HG03066 (cell line): ENCODE data around the gene TMEM116.

Experiments used
- ATAC-seq: cut with Tn5 transposase; IDR thresholded peaks from one replicate; pipeline ENCODE4 v1.9.1; 2021; ENCODE audit warnings: low read depth; ENCODE audit not compliant: unreplicated experiment

The TMEM116 gene

DNA sequence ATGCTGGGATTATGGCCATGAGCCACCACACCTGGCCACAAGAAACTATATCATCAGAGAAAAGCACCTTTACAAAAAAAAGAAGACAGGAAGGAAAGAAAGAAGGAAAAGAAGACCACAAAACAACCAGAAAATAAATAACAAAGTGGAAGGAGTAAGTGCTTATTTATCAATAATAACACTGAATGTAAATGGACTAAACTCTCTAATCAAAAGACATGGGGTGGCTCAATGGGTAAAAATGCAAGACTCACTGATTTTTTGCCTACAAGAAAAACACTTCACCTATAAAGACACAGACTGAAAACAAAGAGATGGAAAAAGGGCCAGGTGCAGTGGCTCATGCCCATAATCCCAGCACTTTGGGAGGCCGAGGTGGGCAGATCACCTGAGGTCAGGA lies 105.2 kb downstream of the TMEM116 start:
- ATAC-seq = no peak

DNA sequence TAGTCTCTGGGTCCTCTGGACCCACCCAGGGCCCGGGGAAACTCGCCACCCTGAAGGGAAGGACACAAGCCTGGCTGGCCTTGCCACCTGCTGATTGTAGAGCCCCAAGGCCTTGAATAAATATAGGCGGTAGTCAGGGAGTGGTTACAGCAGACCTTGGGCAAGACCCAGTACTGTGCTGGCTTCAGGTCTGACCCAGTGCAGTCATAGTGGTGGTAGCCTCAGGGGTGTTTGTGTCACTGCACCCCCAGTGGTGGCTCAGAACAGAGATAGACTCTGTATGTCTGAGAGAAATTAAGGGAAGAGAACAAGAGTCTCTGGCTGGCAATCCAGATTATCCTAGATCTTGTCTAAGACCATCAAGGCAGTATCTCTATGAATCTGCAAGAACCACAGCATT lies 107.5 kb downstream of the TMEM116 start:
- no peak for ATAC-seq

DNA sequence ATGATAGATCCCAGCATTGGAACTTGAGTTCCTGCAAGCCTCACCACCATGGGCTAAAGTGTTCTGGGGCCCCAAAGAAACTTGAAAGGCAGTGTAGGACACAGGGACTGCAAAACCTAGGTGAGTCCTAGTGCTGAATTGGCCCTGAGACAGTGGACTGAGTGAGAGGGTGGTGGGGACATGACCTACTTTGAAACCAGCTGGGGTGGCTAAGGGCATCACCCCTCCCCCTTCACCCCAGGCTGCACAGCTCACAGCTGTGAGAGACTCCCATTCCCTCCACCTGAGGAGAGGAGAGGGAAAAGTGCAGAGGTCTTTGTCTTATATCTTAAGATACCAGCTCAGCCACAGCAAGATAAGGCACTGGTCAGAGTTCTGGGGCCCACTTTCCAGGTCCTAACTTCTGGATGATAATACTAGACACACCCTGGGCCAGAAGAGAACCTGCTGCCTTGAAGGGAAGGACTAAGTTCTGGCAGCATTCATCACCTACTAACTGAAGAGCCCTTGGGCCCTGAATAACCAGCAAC lies 108.5 kb downstream of the TMEM116 start:
- no peak for ATAC-seq

DNA sequence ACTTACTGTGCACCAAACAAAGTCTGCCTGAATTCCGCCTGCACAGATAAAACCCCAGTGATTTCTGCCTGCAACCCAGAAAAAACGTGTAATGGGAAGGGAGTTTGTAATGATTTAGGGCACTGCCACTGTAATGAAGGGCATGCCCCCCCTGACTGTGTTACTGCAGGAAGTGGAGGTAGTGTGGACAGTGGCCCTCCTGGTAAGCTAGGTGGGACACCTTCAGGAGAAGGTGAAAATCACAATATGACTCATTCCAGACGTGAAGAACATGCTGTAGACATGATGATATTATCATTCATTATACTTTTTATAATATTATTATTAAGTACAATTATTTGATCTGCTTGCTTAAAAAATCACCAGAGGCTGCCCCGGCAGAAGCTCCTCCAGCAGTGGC lies 111.8 kb downstream of the TMEM116 start:
- no peak for ATAC-seq

DNA sequence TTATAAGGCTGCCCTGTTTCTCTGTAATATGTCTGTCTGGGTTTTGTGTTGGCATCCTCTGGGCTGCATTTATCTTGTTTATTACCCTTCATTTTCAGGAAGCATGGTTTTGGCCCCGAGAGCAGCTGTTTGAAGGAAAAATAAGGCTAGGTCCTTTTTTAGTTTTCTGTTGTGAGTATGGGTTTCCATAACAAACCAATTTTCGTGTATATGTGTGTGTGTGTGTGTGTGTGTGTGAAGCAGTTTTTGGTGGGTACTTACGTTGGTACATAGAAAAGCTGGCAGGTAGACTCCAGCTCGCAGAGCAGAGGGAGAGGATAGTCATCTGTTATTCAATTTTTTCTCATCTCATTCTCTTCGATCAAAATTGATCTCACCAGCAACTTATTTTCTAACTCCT lies 118.4 kb downstream of the TMEM116 start:
- ATAC-seq = no peak

DNA sequence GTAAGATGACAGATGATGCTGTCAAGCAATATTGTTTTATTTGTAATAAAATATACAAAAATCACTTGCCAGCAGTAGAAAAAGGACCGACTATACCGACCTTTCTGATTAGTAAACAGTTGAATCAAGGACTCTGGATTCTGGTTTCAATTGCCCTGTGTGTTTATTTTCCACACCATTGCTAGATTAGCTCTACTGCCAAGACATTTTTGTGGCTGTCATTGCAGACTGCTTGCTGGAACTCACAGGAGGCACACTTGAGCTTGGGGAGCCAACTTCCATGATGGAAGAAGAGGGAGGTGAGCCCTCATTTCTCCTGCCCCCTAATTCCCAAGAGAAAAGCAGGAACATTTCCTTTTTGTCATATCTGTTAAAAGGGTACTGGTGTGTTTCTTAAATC lies 119.7 kb downstream of the TMEM116 start:
- no peak for ATAC-seq

DNA sequence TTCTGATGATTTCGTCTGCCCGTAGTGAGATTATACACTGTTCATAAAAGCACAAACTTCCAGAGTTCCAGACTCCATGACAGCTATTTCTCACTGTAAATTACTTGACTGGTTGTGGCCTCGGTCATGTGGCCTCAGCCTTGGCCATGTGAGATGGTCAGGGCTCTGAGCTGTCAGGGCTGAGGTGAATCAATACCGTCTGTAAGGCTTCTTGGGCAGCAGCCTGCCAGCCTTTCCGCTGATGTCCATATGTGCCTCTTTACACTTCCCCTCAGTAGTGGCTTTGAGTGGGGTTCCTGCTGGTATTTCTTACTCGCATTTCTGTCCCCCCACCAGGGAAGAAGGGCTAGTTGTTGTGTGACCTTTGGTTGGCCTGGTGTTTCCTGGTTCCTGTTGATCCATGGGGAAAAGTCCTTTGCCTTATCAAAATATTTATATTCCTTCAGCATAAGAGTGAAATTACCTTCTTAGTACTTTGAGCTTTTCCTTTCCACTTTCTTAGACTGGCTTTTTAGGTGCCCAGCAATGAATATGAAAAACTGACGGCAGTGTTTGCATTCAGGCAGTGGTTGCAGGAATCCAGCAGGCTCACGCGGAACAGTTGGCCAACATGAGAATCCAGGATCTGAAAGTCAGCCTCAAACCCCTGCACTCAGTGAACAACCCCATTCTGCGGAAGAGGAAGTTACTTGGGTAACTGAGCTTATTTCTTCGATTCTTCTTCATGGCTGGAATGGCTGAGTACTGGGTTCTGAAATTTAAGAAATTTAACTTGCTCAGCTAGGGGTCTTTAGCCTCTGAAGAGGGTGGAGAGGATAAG lies 124.8 kb downstream of the TMEM116 start:
- no peak for ATAC-seq

DNA sequence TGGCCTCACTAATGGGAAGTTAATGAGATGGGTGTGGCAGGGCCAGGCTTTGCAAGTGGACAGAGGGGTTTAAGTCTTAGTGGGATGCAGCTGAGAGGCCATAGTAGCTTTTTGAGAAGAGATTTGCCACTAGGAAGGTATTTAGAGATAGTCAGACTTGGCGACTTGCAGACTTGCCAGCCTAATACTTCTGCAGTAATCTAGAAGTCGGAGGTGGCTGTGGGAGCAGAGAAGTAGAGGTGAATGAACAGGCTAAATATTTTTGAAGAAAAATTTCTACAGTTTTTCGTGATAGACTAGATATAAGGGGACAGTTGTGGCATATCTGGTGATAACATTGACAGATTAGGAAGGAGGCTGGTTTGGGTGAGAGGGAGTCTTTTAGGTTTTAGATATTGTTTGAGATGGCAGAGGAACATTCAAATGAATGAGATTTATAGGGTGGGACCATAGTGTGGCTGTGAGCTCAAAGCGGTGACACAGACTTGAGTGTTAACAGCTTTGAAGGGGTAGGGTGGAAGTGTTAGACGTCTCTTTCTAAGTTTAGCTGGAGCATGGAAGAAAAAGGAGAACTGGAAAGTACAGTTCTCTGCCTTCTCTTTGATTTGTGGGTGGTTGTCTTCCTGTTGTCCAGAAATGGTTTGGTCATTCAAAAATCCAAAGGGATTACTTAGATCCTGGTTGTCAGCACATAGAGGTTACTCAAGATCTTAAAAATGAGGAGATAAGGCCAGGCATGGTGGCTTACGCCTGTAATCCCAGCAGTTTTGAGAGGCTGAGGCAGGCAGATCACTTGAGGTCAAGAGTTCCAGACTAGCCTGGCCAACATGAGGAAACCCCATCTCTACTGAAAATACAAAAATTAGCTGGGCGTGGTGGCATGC lies 126.1 kb downstream of the TMEM116 start:
- ATAC-seq = no peak

DNA sequence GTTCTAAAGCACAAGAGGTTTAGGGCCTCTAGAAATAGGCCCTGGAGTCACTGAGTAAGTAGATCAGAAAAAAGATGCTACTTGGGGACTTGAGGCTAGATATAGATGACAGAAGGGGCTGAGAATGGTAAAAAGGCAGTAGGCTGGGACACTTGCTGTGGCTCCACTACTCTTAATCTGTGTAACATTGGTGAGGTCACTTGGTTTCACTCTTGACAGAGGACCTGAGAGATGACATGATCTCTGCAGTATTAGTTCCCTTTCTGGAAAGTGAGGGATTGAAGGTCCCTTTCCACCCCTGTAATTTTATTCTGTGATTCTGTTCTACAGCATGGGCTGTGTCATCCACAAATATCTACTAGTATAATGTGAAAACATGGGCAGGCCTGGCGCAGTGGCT lies 131.2 kb downstream of the TMEM116 start:
- ATAC-seq = no peak
